Mesenchymal stem cell (in vitro differentiated cells and primary cell): ENCODE measurements around the gene LITAF.

Experiments
- DNase-seq: peaks from one replicate; pipeline ENCODE4 v3.0.0-alpha.2; 2013
- H2AFZ ChIP-seq: one replicate; pipeline ENCODE4 v1.6.1; 2013; ENCODE audit warnings: low read depth, mild to moderate bottlenecking, control low read depth, inconsistent platforms, low read length, moderate library complexity
- H2AK5ac ChIP-seq: 2 replicates; pipeline ENCODE4 v1.6.1; 2013; ENCODE audit warnings: low read length, moderate library complexity, mild to moderate bottlenecking, inconsistent platforms; ENCODE audit not compliant: severe bottlenecking
- H2BK120ac ChIP-seq: one replicate; pipeline ENCODE4 v1.6.1; 2013; ENCODE audit warnings: low read depth, mild to moderate bottlenecking, inconsistent platforms, low read length, moderate library complexity
- H2BK12ac ChIP-seq, 2 experiments: one replicate each; pipeline ENCODE4 v1.6.1; 2013; ENCODE audit warnings: inconsistent platforms in 2 of 2, low read length in 2 of 2, mild to moderate bottlenecking in 2 of 2, moderate library complexity in 2 of 2, control low read depth in 1 of 2
- H2BK15ac ChIP-seq: one replicate; pipeline ENCODE4 v1.6.1; 2013; ENCODE audit warnings: mild to moderate bottlenecking, low read depth, inconsistent platforms; ENCODE audit not compliant: poor library complexity, severe bottlenecking
- H2BK5ac ChIP-seq: 2 replicates; pipeline ENCODE4 v1.6.1; 2013; ENCODE audit warnings: low read depth, mild to moderate bottlenecking, low read length, control low read depth, inconsistent platforms; ENCODE audit not compliant: poor library complexity, severe bottlenecking
- H3K14ac ChIP-seq, 2 experiments: one replicate each; pipeline ENCODE4 v1.6.1; 2013; ENCODE audit warnings: inconsistent platforms in 2 of 2, low read length in 2 of 2, control low read depth in 1 of 2, mild to moderate bottlenecking in 1 of 2, moderate library complexity in 1 of 2
- H3K18ac ChIP-seq, 2 experiments: one replicate each; pipeline ENCODE4 v1.6.1; 2013; ENCODE audit warnings: inconsistent platforms in 2 of 2, low read length in 2 of 2, control low read depth in 1 of 2, low read depth in 1 of 2, mild to moderate bottlenecking in 1 of 2
- H3K23ac ChIP-seq, 2 experiments: one replicate each; pipeline ENCODE4 v1.6.1; 2013; ENCODE audit warnings: inconsistent platforms in 2 of 2, low read length in 2 of 2, mild to moderate bottlenecking in 2 of 2, moderate library complexity in 2 of 2, control low read depth in 1 of 2
- H3K27ac ChIP-seq: 2 replicates; pipeline ENCODE4 v1.5.1; 2013; ENCODE audit warnings: mild to moderate bottlenecking, moderate library complexity, low read length, control low read depth, inconsistent platforms; ENCODE audit not compliant: poor library complexity, severe bottlenecking
- H3K27me3 ChIP-seq, 2 experiments: 2 replicates each; pipeline versions ENCODE4 v1.6.1 to v1.7.0; 2013; ENCODE audit warnings: low read length in 2 of 2, mild to moderate bottlenecking in 2 of 2, moderate library complexity in 2 of 2, control low read depth in 1 of 2, inconsistent platforms in 1 of 2; ENCODE audit not compliant: control insufficient read depth in 1 of 2, insufficient read depth in 1 of 2
- H3K36me3 ChIP-seq, 2 experiments: 2 replicates each; pipeline versions ENCODE4 v1.6.1 to v1.7.0; 2013; ENCODE audit warnings: low read length in 2 of 2, control low read depth in 1 of 2, inconsistent platforms in 1 of 2, low read depth in 1 of 2, mild to moderate bottlenecking in 1 of 2; ENCODE audit not compliant: insufficient read depth in 2 of 2, control insufficient read depth in 1 of 2
- H3K4ac ChIP-seq, 2 experiments: one replicate each; pipeline ENCODE4 v1.6.1; 2013; ENCODE audit warnings: inconsistent platforms in 2 of 2, low read length in 2 of 2, mild to moderate bottlenecking in 2 of 2, moderate library complexity in 2 of 2, control low read depth in 1 of 2, low read depth in 1 of 2
- H3K4me1 ChIP-seq: 2 replicates; pipeline ENCODE4 v1.6.1; 2013; ENCODE audit warnings: low read depth, low read length, control low read depth; ENCODE audit not compliant: control insufficient read depth, insufficient read depth
- H3K4me2 ChIP-seq: 2 replicates; pipeline ENCODE4 v1.6.1; 2013; ENCODE audit warnings: low read length, mild to moderate bottlenecking, inconsistent platforms; ENCODE audit not compliant: poor library complexity, severe bottlenecking
- H3K4me3 ChIP-seq, 2 experiments: 2 replicates each; pipeline versions ENCODE4 v1.5.1 to v1.7.0; 2013; ENCODE audit warnings: low read length in 2 of 2, mild to moderate bottlenecking in 2 of 2, control low read depth in 1 of 2, low read depth in 1 of 2; ENCODE audit not compliant: insufficient read depth in 1 of 2
- H3K79me1 ChIP-seq: replicated peaks from 2 replicates; pipeline ENCODE4 v1.6.1; 2013; ENCODE audit warnings: mild to moderate bottlenecking, control low read depth, low read length, inconsistent platforms; ENCODE audit not compliant: poor library complexity, severe bottlenecking
- H3K9ac ChIP-seq: 2 replicates; pipeline ENCODE4 v1.7.0; 2013; ENCODE audit warnings: mild to moderate bottlenecking, low read length, moderate library complexity
- H3K9me3 ChIP-seq: 2 replicates; pipeline ENCODE4 v1.7.0; 2013; ENCODE audit warnings: mild to moderate bottlenecking, low read length; ENCODE audit not compliant: control insufficient read depth
- H4K8ac ChIP-seq: one replicate; pipeline ENCODE4 v1.6.1; 2013; ENCODE audit warnings: inconsistent platforms, mild to moderate bottlenecking, low read length, moderate library complexity
- H4K91ac ChIP-seq: one replicate; pipeline ENCODE4 v1.6.1; 2013; ENCODE audit warnings: mild to moderate bottlenecking, low read length, inconsistent platforms
- WGBS: methylation state at CpG from one replicate; pipeline ENCODE4 v1.1.7; 2013; ENCODE audit warnings: mixed read lengths; 5-methylcytosine and 5-hydroxymethylcytosine counted together

Gene LITAF

GRCh38 chr16:11624205-11624604 is 37.5 kb upstream of the LITAF start:
- Histone ChIP-seq H2BK12ac (no peak overlapping the region), H3K4me3 (no peak overlapping the region), H2BK5ac (no peak overlapping the region), H3K14ac (no peak overlapping the region), H2AK5ac (peak overlapping the region; percentile 43), H2AFZ (no peak overlapping the region), H2BK15ac (no peak overlapping the region), H2BK120ac (no peak overlapping the region), H3K4ac (no peak overlapping the region), H3K27ac (no peak overlapping the region), H3K18ac (no peak overlapping the region), H3K27me3 (no peaks in the 10 kb centered on the region), H3K9ac (no peak overlapping the region), H4K91ac (no peak overlapping the region), H3K79me1 (peaks cover 1% of the 10 kb centered on the region), H3K4me1 (peaks cover 13% of the 10 kb centered on the region), H3K9me3 (no peaks in the 10 kb centered on the region), H3K36me3 (no peaks in the 10 kb centered on the region), H3K23ac (no peak overlapping the region), H3K4me2 (no peak overlapping the region), H4K8ac (no peak overlapping the region)
- WGBS, result 90% methylated on average over 2 of the region's 4 CpGs
- no peak for DNase-seq

GRCh38 chr16:11621920-11622651 is 35.4 kb upstream of the LITAF start:
- H2BK120ac ChIP-seq, result no peak overlapping the region
- peak overlapping the region; percentile 49 for H2AFZ ChIP-seq
- H4K8ac ChIP-seq, result peak overlapping the region; percentile 14
- no peak overlapping the region for H3K23ac ChIP-seq
- H3K36me3 ChIP-seq, result no peaks in the 10 kb centered on the region
- no peak overlapping the region for H3K4me2 ChIP-seq
- peaks cover 1% of the 10 kb centered on the region for H3K79me1 ChIP-seq
- no peak overlapping the region for H3K27ac ChIP-seq
- WGBS, result 70% methylated on average over 14 of the region's 19 CpGs
- no peak overlapping the region for H2AK5ac ChIP-seq
- no peaks in the 10 kb centered on the region for H3K9me3 ChIP-seq
- peak overlapping the region in 1 of 2 experiments; percentile 43 for H3K4me3 ChIP-seq
- H3K18ac ChIP-seq, result peak overlapping the region; percentile 23 to 71
- peak overlapping the region; percentile 94 for H2BK15ac ChIP-seq
- no peak overlapping the region for H2BK5ac ChIP-seq
- no peak overlapping the region for H3K4ac ChIP-seq
- no peaks in the 10 kb centered on the region for H3K27me3 ChIP-seq
- no peak overlapping the region for H4K91ac ChIP-seq
- peaks cover 9% of the 10 kb centered on the region for H3K4me1 ChIP-seq
- DNase-seq, result no peak
- H3K9ac ChIP-seq, result peak overlapping the region; percentile 72
- no peak overlapping the region for H3K14ac ChIP-seq
- H2BK12ac ChIP-seq, result peak overlapping the region in 1 of 2 experiments; percentile 40

- no peaks in the 10 kb centered on the region for H3K36me3 ChIP-seq
- no peak overlapping the region for H3K23ac ChIP-seq
- H2BK15ac ChIP-seq, result no peak overlapping the region
- WGBS, result 68% methylated on average over 6 of the region's 6 CpGs
- no peak overlapping the region for H2BK5ac ChIP-seq
- no peak overlapping the region for H2AK5ac ChIP-seq
- no peak overlapping the region for H2BK120ac ChIP-seq
- H3K4me1 ChIP-seq, result peaks cover 7% of the 10 kb centered on the region
- no peaks in the 10 kb centered on the region for H3K9me3 ChIP-seq
- H3K18ac ChIP-seq, result no peak overlapping the region
- H4K91ac ChIP-seq, result no peak overlapping the region
- no peak for DNase-seq
- no peak overlapping the region for H2AFZ ChIP-seq
- H2BK12ac ChIP-seq, result no peak overlapping the region
- no peaks in the 10 kb centered on the region for H3K27me3 ChIP-seq
- H3K27ac ChIP-seq, result no peak overlapping the region
- no peak overlapping the region for H3K4ac ChIP-seq
- H3K9ac ChIP-seq, result peak overlapping the region; percentile 72
- no peak overlapping the region for H3K14ac ChIP-seq
- H3K4me2 ChIP-seq, result no peak overlapping the region
- H3K79me1 ChIP-seq, result no peaks in the 10 kb centered on the region
- no peak overlapping the region for H4K8ac ChIP-seq
- peak overlapping the region in 1 of 2 experiments; percentile 43 for H3K4me3 ChIP-seq
These were observed 34.8 kb upstream of the LITAF start for GRCh38 chr16:11621539-11621919.

GRCh38 chr16:11620243-11621003 is 33.7 kb upstream of the LITAF start:
- no peak overlapping the region for H3K27ac ChIP-seq
- H4K91ac ChIP-seq, result peak overlapping the region; percentile 59
- 95% methylated on average over 8 of the region's 8 CpGs for WGBS
- peaks cover 10% of the 10 kb centered on the region for H3K4me1 ChIP-seq
- H3K18ac ChIP-seq, result no peak overlapping the region
- H3K4ac ChIP-seq, result no peak overlapping the region
- no peaks in the 10 kb centered on the region for H3K79me1 ChIP-seq
- H2AFZ ChIP-seq, result no peak overlapping the region
- no peak overlapping the region for H3K14ac ChIP-seq
- no peak overlapping the region for H2BK15ac ChIP-seq
- no peak overlapping the region for H3K4me3 ChIP-seq
- H3K36me3 ChIP-seq, result no peaks in the 10 kb centered on the region
- H2BK5ac ChIP-seq, result no peak overlapping the region
- no peaks in the 10 kb centered on the region for H3K27me3 ChIP-seq
- H3K4me2 ChIP-seq, result no peak overlapping the region
- H3K23ac ChIP-seq, result no peak overlapping the region
- no peaks in the 10 kb centered on the region for H3K9me3 ChIP-seq
- DNase-seq, result no peak
- H2BK12ac ChIP-seq, result no peak overlapping the region
- H2BK120ac ChIP-seq, result no peak overlapping the region
- H3K9ac ChIP-seq, result no peak overlapping the region
- peak overlapping the region; percentile 68 for H2AK5ac ChIP-seq
- no peak overlapping the region for H4K8ac ChIP-seq
